GM19467 (cell line): ENCODE data around the gene RNF19B.

Source experiments
- ATAC-seq: cut with Tn5 transposase; IDR thresholded peaks from one replicate; pipeline ENCODE4 v1.9.1; 2021; ENCODE audit warnings: mild to moderate bottlenecking, moderate library complexity; ENCODE audit not compliant: unreplicated experiment

The RNF19B gene

GRCh38 chr1:32903991-32904785 lies 60.4 kb downstream of the RNF19B start:
- no peak for ATAC-seq

- no peak for ATAC-seq
Measured at GRCh38 chr1:32902535-32902920, 62.1 kb downstream of the RNF19B start.

DNA sequence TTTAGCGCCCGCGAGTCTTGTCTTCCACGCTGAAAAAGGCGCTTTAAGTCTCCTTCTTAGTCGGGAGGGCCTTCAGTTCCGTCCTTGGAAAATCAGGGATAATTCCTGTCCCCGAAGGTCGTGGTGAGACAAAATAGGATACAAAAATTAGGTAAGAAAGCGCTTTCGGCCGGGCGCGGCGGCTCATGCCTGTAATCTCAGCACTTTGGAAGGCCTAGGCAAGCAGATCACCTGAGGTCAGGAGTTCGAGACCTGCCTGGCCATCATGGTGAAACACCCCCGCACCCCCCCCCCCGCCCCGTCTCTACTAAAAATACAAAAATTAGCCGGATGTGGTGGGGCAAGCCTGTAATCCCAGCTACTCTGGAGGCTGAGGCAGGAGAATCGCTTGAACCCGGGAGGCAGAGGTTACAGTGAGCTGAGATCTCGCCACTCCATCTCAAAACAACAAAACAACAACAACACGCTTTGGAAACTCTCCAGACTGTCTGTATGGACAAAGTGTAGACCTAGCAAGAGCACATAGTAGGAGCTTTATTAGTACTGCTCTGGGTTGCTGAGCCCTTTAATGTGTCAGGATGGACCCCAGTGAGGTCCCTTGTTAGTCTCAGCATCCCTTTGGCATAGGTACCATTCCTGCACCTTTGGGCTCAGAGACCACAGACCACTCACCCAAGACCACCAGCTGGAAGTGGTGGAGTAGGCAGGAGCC lies 62.6 kb downstream of the RNF19B start:
- ATAC-seq = no peak

- ATAC-seq = no peak
Measured at GRCh38 chr1:32900956-32901822, 63.4 kb downstream of the RNF19B start, which contains the start of gene TMEM54. TMEM54 (minus strand) TSS chr1:32901389; CDS start chr1:32901238, 151 bp downstream.

GRCh38 chr1:32900371-32900955 lies 64.1 kb downstream of the RNF19B start:
- ATAC-seq = no peak

DNA sequence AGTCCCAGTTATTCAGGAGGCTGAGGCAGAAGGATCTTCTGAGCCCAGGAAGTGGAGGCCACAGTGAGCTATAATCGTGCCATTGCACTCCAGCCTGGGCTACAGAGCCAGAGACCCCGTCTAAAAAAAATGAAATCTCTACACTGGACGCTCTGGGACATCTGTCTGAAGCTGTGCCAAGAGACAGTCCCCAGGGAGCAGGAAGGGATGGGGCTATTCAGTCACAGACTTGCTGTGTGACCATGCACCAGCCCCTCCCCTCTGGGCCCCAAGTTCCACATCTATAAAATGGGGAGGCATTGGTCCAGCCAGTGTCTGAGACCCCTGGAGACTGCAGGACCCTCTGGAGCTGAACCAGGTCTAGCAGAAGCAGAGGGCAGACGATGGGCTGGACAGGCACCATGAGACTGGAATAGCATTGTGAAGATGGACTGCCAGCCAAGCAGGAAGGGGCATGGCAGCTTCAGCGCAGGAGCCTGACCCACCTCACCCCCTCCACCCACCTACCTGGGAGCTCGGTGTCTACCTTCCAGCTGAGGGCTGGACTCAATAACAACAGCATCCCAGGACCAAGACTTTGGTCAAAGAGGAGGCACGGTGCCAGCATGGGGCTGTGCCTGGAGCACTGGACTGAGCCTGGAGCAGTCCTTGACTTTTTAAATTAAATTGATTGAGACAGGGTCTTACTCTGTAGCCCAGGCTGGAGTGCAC lies 64.9 kb downstream of the RNF19B start:
- no peak for ATAC-seq

DNA sequence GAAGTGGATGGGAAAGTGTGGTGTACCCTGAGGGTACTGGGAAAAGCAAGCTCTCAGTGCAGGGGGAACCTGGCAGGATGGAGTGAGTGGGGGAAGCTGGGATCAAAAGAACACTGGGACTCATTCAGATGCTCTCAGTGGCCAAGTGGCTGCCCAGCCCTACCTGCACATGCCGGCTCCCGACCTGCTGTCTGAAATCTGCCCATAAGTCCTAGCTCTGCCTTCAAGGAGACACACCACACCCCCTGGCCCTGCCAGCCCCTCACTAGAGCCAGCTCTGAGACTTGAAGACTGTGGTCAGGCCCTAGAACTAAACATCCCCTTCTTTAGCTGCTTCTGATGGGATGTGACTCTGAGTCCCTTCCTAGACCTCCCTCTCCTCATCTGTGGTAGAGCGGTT lies 65.7 kb downstream of the RNF19B start:
- no peak for ATAC-seq

GRCh38 chr1:32898056-32898455 lies 66.6 kb downstream of the RNF19B start:
- no peak for ATAC-seq

DNA sequence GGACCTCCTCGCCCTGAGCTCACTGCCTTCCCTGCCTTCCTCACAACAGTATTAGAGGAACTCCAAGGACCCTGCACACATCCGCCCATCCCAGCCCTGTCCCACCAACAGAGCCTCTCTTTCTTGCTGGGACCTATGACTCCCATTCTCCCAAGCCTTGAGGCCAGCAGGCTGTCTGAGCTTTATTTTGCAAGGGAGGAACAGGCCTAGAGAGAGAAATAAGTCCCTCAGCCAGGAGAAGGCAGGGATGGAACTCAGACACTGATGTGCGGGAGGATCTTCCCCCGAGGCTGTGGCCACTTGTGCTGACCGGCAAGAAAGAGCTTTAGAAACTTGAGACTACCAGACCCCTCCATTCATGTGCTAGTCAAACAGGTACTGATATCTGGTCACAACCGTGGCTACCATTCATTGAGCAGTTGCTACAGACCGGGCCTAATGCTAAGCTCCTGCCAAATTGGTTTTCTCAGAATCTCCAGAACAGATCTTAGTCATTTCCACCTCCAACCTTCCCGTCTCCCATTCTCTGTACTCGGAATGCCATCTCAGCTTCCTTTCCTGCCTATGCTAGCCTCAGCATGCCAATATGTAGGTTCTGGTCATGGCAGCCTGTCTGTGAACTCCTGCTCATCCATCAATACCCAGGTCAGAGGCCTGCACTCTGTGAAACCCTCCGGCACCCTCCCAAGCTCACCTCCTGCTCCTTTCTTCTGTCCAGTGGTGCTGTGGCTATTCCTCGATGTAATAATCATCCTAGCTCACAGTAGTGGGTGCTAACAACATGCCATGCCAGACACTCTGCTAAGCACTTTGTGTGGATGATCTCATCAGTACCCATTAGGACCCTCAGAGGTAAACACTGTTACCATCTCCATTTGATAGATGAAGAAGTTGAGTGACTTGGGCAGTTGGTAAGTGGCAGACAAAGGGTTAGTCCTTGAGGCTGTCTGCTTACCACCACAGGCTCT lies 67.2 kb downstream of the RNF19B start:
- no peak for ATAC-seq

DNA sequence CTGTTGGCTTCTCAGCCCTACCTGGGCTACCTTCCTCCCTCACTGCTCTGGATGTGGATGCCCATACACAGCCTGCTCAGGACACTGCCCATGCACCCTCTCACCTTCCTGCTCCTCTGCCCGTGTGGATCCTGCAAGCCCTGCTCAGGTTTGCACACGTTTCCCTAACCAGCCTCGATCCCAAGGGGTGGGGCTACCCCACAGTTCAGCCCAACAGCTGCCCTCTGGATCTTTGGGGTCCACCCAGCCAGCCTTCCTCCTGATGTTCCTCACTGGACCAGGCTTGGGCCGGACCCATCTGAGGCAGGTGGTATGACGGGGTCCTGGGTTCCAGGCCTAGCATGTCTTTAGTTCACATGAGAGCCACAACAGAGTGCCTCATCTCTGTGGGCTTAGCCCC lies 68.2 kb downstream of the RNF19B start:
- ATAC-seq = no peak

DNA sequence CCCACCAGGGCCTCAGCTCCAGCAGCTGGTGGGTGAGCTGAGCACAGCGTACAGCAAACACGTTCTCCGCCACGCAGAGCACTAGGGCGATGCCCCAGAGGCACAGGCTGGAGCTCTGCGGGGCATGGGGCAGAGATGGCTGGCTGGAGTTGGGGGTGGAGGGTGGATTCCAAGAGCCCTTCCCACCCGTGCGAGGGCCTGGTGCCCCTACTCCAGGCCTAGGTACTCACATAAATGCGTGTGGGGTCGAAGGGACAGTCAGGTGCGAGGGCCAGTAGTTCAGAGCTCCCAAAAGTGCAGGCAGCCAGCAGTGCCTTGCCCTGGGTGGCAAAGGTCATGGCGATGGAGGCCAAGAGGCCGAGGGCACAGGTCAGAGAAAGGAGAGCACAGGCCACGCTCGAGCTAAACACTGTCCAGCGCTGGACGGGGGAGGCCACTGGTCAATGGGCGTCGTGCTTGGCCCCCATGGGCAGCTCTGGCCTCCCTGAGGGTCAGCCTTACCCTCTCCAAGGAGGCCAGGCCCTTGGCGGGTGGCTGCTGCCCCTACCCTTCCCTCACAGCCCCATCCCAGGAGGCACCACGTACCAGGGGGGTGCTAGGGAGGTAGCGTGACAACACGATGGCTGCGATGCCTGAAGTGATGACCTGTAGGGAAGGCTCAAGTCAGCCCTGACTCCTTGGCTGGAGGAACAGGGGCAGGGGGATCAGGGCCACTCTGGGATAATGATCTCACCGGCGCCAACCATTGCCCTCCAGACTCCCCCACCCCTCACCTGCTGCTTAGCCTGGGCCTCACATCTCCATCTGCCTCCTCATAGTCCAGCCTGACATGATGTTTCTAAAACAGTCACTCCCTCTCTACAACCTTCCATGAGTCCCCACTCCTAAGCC lies 69.0 kb downstream of the RNF19B start:
- ATAC-seq = no peak

DNA sequence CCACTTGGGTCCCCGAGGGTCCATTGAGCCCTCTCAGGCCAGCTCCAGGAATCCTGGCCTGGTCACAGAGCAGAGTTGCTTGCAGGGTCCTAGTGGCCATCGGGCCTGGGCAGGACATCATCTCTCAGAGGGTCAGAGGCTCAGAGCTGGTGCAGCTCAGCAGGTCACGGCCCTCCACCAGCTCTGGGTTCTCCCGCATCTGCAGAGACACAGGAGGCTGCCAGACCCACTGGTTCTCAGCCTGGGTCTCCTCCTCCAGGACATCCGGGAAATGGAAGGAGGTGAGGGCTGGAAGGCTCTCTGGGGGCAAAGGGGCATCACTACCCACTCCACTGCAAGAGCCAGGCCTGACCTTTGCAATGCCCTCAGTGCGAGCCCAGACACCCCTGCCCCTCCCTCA lies 69.9 kb downstream of the RNF19B start:
- ATAC-seq = no peak

GRCh38 chr1:32894019-32894600 lies 70.5 kb downstream of the RNF19B start:
- no peak for ATAC-seq

- ATAC-seq = no peak
Measured at GRCh38 chr1:32893198-32894018, 71.2 kb downstream of the RNF19B start.

- no peak for ATAC-seq
Measured at GRCh38 chr1:32892368-32893197, 72.0 kb downstream of the RNF19B start.

DNA sequence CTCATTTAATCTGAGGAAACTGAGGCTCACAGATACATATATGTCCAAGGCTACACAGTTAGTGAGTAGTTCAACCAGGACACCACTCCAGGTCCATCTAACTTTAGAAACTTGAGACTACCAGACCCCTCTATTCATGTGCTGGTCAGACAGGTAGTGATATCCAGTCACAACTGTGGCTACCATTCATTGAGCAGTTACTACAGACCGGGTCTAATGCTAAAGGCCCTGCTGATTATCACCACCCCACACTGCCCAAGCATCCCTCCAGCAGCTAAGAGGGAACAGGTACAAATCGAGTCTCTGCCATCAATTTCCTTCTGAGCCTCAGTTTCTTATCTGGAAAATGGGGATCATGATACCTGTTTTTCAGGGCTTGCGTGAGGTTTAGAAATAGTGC lies 73.0 kb downstream of the RNF19B start:
- no peak for ATAC-seq
